VCaP (cell line): ENCODE data around the gene TTYH1.
A peak's percentile ranks its signal among the peaks of the same experiment; 100 is the strongest.

ENCODE experiments used
- H3K27ac ChIP-seq: fragments of 450-650 bp; 2 replicates; pipeline ENCODE4 v1.5.1; 2017
- CTCF ChIP-seq: fragments of 450-650 bp; conservative IDR thresholded peaks from 2 replicates; pipeline ENCODE4 v1.5.1; 2017; ENCODE audit warnings: mild to moderate bottlenecking, moderate library complexity

TTYH1 gene

GRCh38 chr19:54475706-54476105, 60.4 kb downstream of the TTYH1 start:
- no peak for TF ChIP-seq CTCF
- H3K27ac ChIP-seq, result no peak overlapping the region

- peak; percentile 37; the same call in 1 of the 2 replicates for TF ChIP-seq CTCF
- H3K27ac ChIP-seq, result no peak overlapping the region
Measured at GRCh38 chr19:54477650-54478049, 62.4 kb downstream of the TTYH1 start.

DNA sequence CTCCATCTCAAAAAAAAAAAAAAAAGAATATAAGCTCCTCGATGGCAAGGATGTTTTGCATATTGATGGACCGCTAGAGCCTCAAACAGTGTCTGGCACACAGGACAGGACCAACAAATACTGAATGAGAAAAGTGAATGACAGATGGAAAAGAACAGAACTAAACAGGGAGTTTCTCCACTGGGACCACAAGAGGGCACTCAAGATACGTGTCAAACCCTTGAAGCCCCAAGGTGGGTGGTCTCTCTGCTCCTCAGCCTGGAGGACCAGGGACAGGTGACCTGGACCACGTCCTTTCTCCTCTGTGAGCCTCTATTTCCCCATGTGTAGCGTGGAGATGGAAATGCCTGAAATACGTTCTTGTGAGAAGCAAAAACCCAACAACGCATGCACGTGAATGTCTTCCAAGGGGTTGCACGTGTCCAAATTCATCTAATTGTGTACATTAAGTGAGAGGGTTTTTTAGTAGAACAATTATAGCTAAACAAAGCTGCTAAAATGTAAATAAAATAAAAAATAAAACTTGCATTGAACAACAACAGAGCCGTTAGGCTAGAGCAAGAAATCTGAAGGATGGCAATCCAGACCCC, 63.5 kb downstream of the TTYH1 start:
- TF ChIP-seq CTCF, result peak; percentile 88
- no peak overlapping the region for H3K27ac ChIP-seq

DNA sequence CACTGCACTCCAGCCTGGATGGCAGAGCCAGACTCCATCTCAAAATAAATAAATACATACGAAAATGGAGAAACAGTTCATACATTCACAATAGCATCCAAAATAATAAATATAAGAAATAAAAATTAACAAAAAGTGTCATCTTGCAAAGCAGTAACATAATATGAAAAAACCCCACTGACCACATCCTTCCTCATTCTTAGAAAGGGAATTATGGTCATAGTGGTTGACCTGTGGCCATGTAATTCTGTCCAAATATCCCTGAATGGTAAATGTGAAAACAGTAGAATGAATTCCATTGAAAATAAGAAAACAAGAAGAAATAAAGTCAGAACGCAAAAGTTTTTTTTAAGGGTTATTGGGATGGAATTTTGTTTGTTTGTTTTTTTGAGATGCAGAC, 64.8 kb downstream of the TTYH1 start:
- no peak for TF ChIP-seq CTCF

GRCh38 chr19:54481326-54481930, 66.2 kb downstream of the TTYH1 start:
- TF ChIP-seq CTCF, result peak; percentile 92
- no peak overlapping the region for H3K27ac ChIP-seq

More for the DNA sequence above, 64.8 kb downstream of the TTYH1 start:
- H3K27ac ChIP-seq, result no peak overlapping the region

GRCh38 chr19:54482889-54483288, 67.6 kb downstream of the TTYH1 start:
- TF ChIP-seq CTCF, result no peak
- H3K27ac ChIP-seq, result no peak overlapping the region

DNA sequence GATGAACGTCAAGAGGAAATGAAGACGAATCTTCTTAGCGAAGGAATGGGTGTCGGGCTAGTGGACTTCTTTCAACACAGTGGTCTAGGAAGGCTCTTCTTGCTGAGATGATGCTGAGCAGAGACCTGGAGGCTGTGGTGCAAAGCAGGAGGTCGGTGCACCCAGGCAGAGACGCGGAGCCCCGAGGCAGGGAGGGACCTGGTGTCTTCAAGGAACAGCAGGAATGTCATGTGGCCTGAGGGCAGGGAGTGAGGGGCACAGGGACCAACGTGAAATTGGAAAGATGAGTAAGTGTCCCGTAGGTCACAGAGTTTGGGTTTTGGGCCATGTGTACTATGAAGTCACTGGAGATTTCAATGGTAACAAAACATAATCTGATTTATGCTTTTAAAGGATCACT, 69.2 kb downstream of the TTYH1 start:
- H3K27ac ChIP-seq, result no peak overlapping the region
- TF ChIP-seq CTCF, result no peak
